Panc1 (cell line): Measurements from ENCODE around the gene USP10. TPM values are rescaled to one million over a fixed set of nuclear protein-coding genes. Genes with fewer than 3 reads are reported as not detected.
"Not testable (repeated sequence)": the region's sequence is repeated elsewhere in the genome, so short reads cannot be mapped to it uniquely, and the experiment has no call there.

ENCODE experiments used
- ATAC-seq: fragments of 200-7000 bp; cut with Tn5 transposase; 2 replicates; pipeline ENCODE4 v1.9.1; 2020; ENCODE audit warnings: mild to moderate bottlenecking, moderate library complexity
- BruUV-seq: library from RNA; stranded (reverse); fragments of 400-500 nt; replicated peaks from 2 replicates; lab custom pipeline; 2021; lab: Mats Ljungman, UMichigan
- CTCF ChIA-PET: fragments of 300-600 bp; sonication (Branson Sonifier 250); formaldehyde crosslinking; loops from one replicate; lab custom pipeline; 2022; ENCODE audit warnings: antibody characterized with exemption; lab: Charles Lee
- POLR2A ChIA-PET: fragments of 300-600 bp; sonication (Branson Sonifier 250); formaldehyde crosslinking; loops from one replicate; lab custom pipeline; 2022; ENCODE audit warnings: antibody characterized with exemption; lab: Charles Lee
- DNase-seq: peaks from one replicate; pipeline ENCODE4 v3.0.0-alpha.2; 2010; ENCODE audit warnings: low read depth, low spot score
- H3K27ac ChIP-seq: 2 replicates; pipeline ENCODE4 v1.5.1; 2011; ENCODE audit warnings: mild to moderate bottlenecking, low read length, inconsistent platforms
- H3K27me3 ChIP-seq: fragments of 200-500 bp; sonication (Bioruptor generic); 2 replicates; pipeline ENCODE4 v1.6.0; 2014; ENCODE audit warnings: low read length, inconsistent platforms; ENCODE audit not compliant: control insufficient read depth, insufficient read depth
- H3K36me3 ChIP-seq: fragments of 200-500 bp; sonication (Bioruptor generic); 2 replicates; pipeline ENCODE4 v1.5.1; 2014; ENCODE audit warnings: inconsistent platforms, mild to moderate bottlenecking, low read length, moderate library complexity; ENCODE audit not compliant: control insufficient read depth, insufficient read depth
- H3K4me1 ChIP-seq: 2 replicates; pipeline ENCODE4 v1.5.1; 2011; ENCODE audit warnings: inconsistent platforms, mild to moderate bottlenecking, low read length, moderate library complexity; ENCODE audit not compliant: control insufficient read depth, insufficient read depth
- H3K4me3 ChIP-seq, 2 experiments: 2 replicates each; pipeline ENCODE4 v1.5.1; 2011 to 2012; ENCODE audit warnings: low read depth in 2 of 2, low read length in 2 of 2, mild to moderate bottlenecking in 2 of 2, inconsistent platforms in 1 of 2, moderate library complexity in 1 of 2
- H3K9me3 ChIP-seq: fragments of 200-500 bp; sonication (Bioruptor generic); 2 replicates; pipeline ENCODE4 v1.5.1; 2014; ENCODE audit warnings: low read depth, mild to moderate bottlenecking, inconsistent platforms, low read length, moderate library complexity; ENCODE audit not compliant: control insufficient read depth, insufficient read depth
- CTCF ChIP-seq: fragments of 450-650 bp; IDR thresholded peaks from 2 replicates; pipeline ENCODE4 v1.5.1; 2017; ENCODE audit warnings: mild to moderate bottlenecking
- POLR2AphosphoS5 ChIP-seq: IDR thresholded peaks from 2 replicates; pipeline ENCODE4 v1.6.1; 2012; ENCODE audit warnings: mild to moderate bottlenecking, low read depth, low read length, moderate library complexity
- SIN3A ChIP-seq: IDR thresholded peaks from 2 replicates; pipeline ENCODE4 v1.6.1; 2012; ENCODE audit warnings: low read depth, mild to moderate bottlenecking, low read length, moderate library complexity, borderline replicate concordance; ENCODE audit not compliant: insufficient read depth
- TCF7L2 ChIP-seq: IDR thresholded peaks from 2 replicates; pipeline ENCODE4 v1.6.1; 2011; ENCODE audit warnings: mild to moderate bottlenecking, low read depth, low read length, inconsistent platforms
- in situ Hi-C: cut with HindIII; loops from 2 replicates; pipeline ENCODE4 v1.10.0; 2016; ENCODE audit warnings: low sequenced_read_pairs, low pct_unique_long_range_greater_than_20kb
- intact Hi-C: fragments of 100-400 bp; cut with micrococcal nuclease; formaldehyde crosslinking; loops from one replicate; pipeline ENCODE4 v1.10.0; 2022; ENCODE audit not compliant: unreplicated experiment
- total RNA-seq: library from RNA; stranded (reverse); gene quantifications from one replicate; pipeline ENCODE4 v1.2.1, GENCODE V29; 2021; ENCODE audit not compliant: unreplicated experiment
- TF ChIP-seq, protein P1 (sequence below), 2 experiments: IDR thresholded peaks; 2 replicates each; pipeline ENCODE4 v1.6.1; 2011 to 2012; ENCODE audit warnings: low read depth in 2 of 2, control low read depth in 1 of 2, low read length in 1 of 2, mild to moderate bottlenecking in 1 of 2, moderate library complexity in 1 of 2; ENCODE audit not compliant: insufficient read depth in 1 of 2

USP10 gene
- total RNA-seq, 1 experiment from 2014 or later, result 77.4 TPM

DNA sequence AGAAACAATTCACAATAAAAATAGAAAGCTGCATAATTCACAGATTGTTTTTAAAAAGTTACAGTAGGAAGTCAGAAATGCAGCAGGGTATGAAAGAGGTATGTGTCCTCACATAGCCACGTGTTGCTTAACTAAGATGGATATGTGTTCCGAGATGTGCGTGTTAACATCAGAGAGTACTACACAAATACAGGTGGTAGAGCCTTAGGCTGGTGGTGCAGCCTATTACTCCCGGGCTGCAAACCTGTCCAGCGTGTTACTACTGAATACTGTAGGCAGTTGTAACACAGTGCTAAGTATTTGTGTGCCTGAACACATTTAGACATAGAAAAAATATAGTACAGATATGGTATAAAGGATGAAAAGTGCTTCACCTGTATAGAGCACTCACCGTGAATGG is 46.4 kb downstream of the USP10 start:
- CTCF ChIA-PET, result interaction anchor here (0.9 to 1.3 kb wide), 2 partner anchors 8 to 74 kb away, joined by 3 to 7 read pairs; no protein-coding TSS in a partner anchor
- DNase-seq, result no peak
- no peak overlapping the region for H3K27ac ChIP-seq
- no peak for ATAC-seq
- in situ Hi-C loops, result no loop called here
- H3K4me3 ChIP-seq, result no peak overlapping the region
- no peaks in the 10 kb centered on the region for H3K9me3 ChIP-seq
- H3K36me3 ChIP-seq, result no peaks in the 10 kb centered on the region; the same call in 1 of the 2 replicates
- intact Hi-C loops, result no loop called here
- POLR2A ChIA-PET, result no interaction called here
- TF ChIP-seq CTCF (no peak), POLR2AphosphoS5 (no peak), SIN3A (no peak), TCF7L2 (no peak)
- TF ChIP-seq, protein P1, sequence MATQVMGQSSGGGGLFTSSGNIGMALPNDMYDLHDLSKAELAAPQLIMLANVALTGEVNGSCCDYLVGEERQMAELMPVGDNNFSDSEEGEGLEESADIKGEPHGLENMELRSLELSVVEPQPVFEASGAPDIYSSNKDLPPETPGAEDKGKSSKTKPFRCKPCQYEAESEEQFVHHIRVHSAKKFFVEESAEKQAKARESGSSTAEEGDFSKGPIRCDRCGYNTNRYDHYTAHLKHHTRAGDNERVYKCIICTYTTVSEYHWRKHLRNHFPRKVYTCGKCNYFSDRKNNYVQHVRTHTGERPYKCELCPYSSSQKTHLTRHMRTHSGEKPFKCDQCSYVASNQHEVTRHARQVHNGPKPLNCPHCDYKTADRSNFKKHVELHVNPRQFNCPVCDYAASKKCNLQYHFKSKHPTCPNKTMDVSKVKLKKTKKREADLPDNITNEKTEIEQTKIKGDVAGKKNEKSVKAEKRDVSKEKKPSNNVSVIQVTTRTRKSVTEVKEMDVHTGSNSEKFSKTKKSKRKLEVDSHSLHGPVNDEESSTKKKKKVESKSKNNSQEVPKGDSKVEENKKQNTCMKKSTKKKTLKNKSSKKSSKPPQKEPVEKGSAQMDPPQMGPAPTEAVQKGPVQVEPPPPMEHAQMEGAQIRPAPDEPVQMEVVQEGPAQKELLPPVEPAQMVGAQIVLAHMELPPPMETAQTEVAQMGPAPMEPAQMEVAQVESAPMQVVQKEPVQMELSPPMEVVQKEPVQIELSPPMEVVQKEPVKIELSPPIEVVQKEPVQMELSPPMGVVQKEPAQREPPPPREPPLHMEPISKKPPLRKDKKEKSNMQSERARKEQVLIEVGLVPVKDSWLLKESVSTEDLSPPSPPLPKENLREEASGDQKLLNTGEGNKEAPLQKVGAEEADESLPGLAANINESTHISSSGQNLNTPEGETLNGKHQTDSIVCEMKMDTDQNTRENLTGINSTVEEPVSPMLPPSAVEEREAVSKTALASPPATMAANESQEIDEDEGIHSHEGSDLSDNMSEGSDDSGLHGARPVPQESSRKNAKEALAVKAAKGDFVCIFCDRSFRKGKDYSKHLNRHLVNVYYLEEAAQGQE (IDR thresholded peaks at IDR 0.05; ENCODE audit: insufficient read depth in 1 of 2, low read depth in 2 of 2, low read length in 1 of 2), result no peak
- TSS peak; percentile 26 for BruUV-seq
- no peaks in the 10 kb centered on the region for H3K27me3 ChIP-seq
- peaks cover 3% of the 10 kb centered on the region for H3K4me1 ChIP-seq

DNA sequence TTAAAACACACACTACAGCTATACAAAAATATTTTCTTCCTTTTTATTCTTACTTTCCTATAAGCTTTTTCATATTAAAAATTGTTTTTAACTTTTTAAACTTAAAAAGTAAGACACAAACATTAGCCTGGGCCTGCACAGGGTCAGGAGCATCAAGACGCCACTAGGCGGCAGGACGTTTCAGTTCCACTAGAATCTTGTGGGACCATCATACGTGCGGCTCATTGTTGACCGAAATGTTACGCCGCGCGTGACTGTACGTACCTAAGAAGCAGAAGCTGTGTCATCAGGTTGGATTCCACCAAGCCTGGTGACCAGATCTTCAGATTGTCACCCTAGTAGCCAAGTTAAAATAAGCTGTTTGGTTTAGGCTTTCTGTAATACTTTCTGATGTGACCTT is 47.1 kb downstream of the USP10 start:
- in situ Hi-C loops, result no loop called here
- CTCF ChIA-PET, result interaction anchor here (0.6 to 1.3 kb wide), 3 partner anchors 9 to 221 kb away, joined by 3 to 7 read pairs (median 3); no protein-coding TSS in a partner anchor
- Histone ChIP-seq H3K4me1 (no peaks in the 10 kb centered on the region; the same call in none of the 2 replicates), H3K27me3 (no peaks in the 10 kb centered on the region), H3K4me3 (no peak overlapping the region), H3K36me3 (no peaks in the 10 kb centered on the region; the same call in 1 of the 2 replicates), H3K27ac (no peak overlapping the region), H3K9me3 (no peaks in the 10 kb centered on the region)
- DNase-seq (no peak), ATAC-seq (peak; percentile 65; the same call in 1 of the 2 replicates)
- BruUV-seq, result no TSS peak
- no peak for TF ChIP-seq POLR2AphosphoS5
- peak; percentile 66 for TF ChIP-seq CTCF
- intact Hi-C loops, result no loop called here
- POLR2A ChIA-PET, result no interaction called here

DNA sequence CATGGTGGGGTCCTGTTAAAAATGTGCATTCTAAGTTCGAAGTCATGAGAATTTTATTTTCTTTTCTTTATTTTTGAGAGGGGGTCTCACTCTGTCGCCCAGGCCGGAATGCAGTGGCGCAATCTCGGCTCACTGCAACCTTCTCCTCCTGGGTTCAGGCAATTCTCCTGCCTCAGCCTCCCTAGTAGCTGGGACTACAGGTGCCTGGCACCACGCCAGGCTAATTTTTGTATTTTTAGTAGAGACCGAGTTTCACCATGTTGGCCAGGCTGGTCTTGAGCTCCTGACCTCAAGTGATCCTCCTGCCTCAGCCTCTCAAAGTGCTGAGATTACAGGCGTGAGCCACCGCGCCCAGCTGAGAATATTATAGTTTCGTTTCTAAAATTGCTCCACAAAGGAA is 48.4 kb downstream of the USP10 start:
- CTCF ChIA-PET, result interaction anchor here (0.9 kb wide), 1 partner anchor 204 kb away, joined by 3 read pairs; no protein-coding TSS in a partner anchor
- H3K27ac ChIP-seq, H3K27me3 ChIP-seq, H3K9me3 ChIP-seq, H3K36me3 ChIP-seq, POLR2A ChIA-PET, BruUV-seq, ATAC-seq, H3K4me3 ChIP-seq, H3K4me1 ChIP-seq, intact Hi-C loops, in situ Hi-C loops, DNase-seq: not testable (repeated sequence)
